Neuron (in vitro differentiated cells): ENCODE data around the gene CCDC138.

ENCODE experiments used
- H2AFZ ChIP-seq: one replicate; pipeline ENCODE4 v1.6.1; 2013; ENCODE audit warnings: low read depth, mild to moderate bottlenecking, inconsistent platforms, low read length, moderate library complexity
- H3K27me3 ChIP-seq: one replicate; pipeline ENCODE4 v1.6.1; 2013; ENCODE audit warnings: low read length; ENCODE audit not compliant: insufficient read depth
- H3K36me3 ChIP-seq: one replicate; pipeline ENCODE4 v1.6.1; 2013; ENCODE audit warnings: low read length; ENCODE audit not compliant: insufficient read depth
- H3K4me1 ChIP-seq: one replicate; pipeline ENCODE4 v1.6.1; 2013; ENCODE audit warnings: low read length; ENCODE audit not compliant: insufficient read depth
- H3K4me3 ChIP-seq: 2 replicates; pipeline ENCODE4 v1.5.1; 2013; ENCODE audit warnings: mild to moderate bottlenecking, low read length, moderate library complexity
- H3K9me3 ChIP-seq: one replicate; pipeline ENCODE4 v1.6.1; 2013; ENCODE audit warnings: low read length

CCDC138 gene

GRCh38 chr2:108806371-108807113 lies 20.0 kb downstream of the CCDC138 start:
- Histone ChIP-seq H3K9me3 (peaks cover 13% of the 10 kb centered on the region), H3K36me3 (peaks cover 57% of the 10 kb centered on the region), H3K27me3 (no peaks in the 10 kb centered on the region), H2AFZ (no peak overlapping the region), H3K4me1 (no peaks in the 10 kb centered on the region), H3K4me3 (no peak overlapping the region)

- H3K36me3 ChIP-seq: peaks cover 63% of the 10 kb centered on the region
- no peak overlapping the region for H2AFZ ChIP-seq
- no peaks in the 10 kb centered on the region for H3K4me1 ChIP-seq
- H3K4me3 ChIP-seq: no peak overlapping the region
- H3K9me3 ChIP-seq: peaks cover 11% of the 10 kb centered on the region
- H3K27me3 ChIP-seq: no peaks in the 10 kb centered on the region
Measured at GRCh38 chr2:108809936-108810335, 23.4 kb downstream of the CCDC138 start.

GRCh38 chr2:108810993-108811957 lies 24.7 kb downstream of the CCDC138 start:
- peaks cover 60% of the 10 kb centered on the region for H3K36me3 ChIP-seq
- H3K4me1 ChIP-seq: no peaks in the 10 kb centered on the region
- H3K9me3 ChIP-seq: peaks cover 11% of the 10 kb centered on the region
- no peaks in the 10 kb centered on the region for H3K27me3 ChIP-seq
- H3K4me3 ChIP-seq: no peak overlapping the region
- no peak overlapping the region for H2AFZ ChIP-seq

GRCh38 chr2:108813732-108814131 lies 27.2 kb downstream of the CCDC138 start:
- no peak overlapping the region for H2AFZ ChIP-seq
- H3K27me3 ChIP-seq: no peaks in the 10 kb centered on the region
- no peak overlapping the region for H3K4me3 ChIP-seq
- peaks cover 57% of the 10 kb centered on the region for H3K36me3 ChIP-seq
- H3K9me3 ChIP-seq: peaks cover 6% of the 10 kb centered on the region
- no peaks in the 10 kb centered on the region for H3K4me1 ChIP-seq

- Histone ChIP-seq H3K4me3 (no peak overlapping the region), H2AFZ (no peak overlapping the region), H3K9me3 (peaks cover 17% of the 10 kb centered on the region), H3K27me3 (no peaks in the 10 kb centered on the region), H3K4me1 (no peaks in the 10 kb centered on the region), H3K36me3 (peaks cover 54% of the 10 kb centered on the region)
Measured at GRCh38 chr2:108820482-108820881, 33.9 kb downstream of the CCDC138 start.

GRCh38 chr2:108823286-108823685 lies 36.7 kb downstream of the CCDC138 start:
- no peak overlapping the region for H2AFZ ChIP-seq
- H3K36me3 ChIP-seq: peaks cover 31% of the 10 kb centered on the region
- H3K9me3 ChIP-seq: peaks cover 17% of the 10 kb centered on the region
- no peak overlapping the region for H3K4me3 ChIP-seq
- H3K27me3 ChIP-seq: no peaks in the 10 kb centered on the region
- no peaks in the 10 kb centered on the region for H3K4me1 ChIP-seq

- Histone ChIP-seq H3K27me3 (no peaks in the 10 kb centered on the region), H2AFZ (no peak overlapping the region), H3K9me3 (peaks cover 10% of the 10 kb centered on the region), H3K4me3 (no peak overlapping the region), H3K36me3 (peaks cover 28% of the 10 kb centered on the region), H3K4me1 (no peaks in the 10 kb centered on the region)
Measured at GRCh38 chr2:108824316-108825070, 37.9 kb downstream of the CCDC138 start.

GRCh38 chr2:108825254-108825653 lies 38.7 kb downstream of the CCDC138 start:
- Histone ChIP-seq H3K36me3 (peaks cover 21% of the 10 kb centered on the region), H2AFZ (no peak overlapping the region), H3K4me3 (no peak overlapping the region), H3K4me1 (no peaks in the 10 kb centered on the region), H3K27me3 (no peaks in the 10 kb centered on the region), H3K9me3 (peaks cover 4% of the 10 kb centered on the region)

GRCh38 chr2:108825736-108826135 lies 39.2 kb downstream of the CCDC138 start:
- H2AFZ ChIP-seq: no peak overlapping the region
- no peaks in the 10 kb centered on the region for H3K4me1 ChIP-seq
- H3K4me3 ChIP-seq: no peak overlapping the region
- H3K36me3 ChIP-seq: peaks cover 16% of the 10 kb centered on the region
- no peaks in the 10 kb centered on the region for H3K9me3 ChIP-seq
- H3K27me3 ChIP-seq: no peaks in the 10 kb centered on the region

- Histone ChIP-seq H3K9me3 (no peaks in the 10 kb centered on the region), H2AFZ (no peak overlapping the region), H3K4me3 (no peak overlapping the region), H3K4me1 (no peaks in the 10 kb centered on the region), H3K36me3 (peaks cover 5% of the 10 kb centered on the region), H3K27me3 (no peaks in the 10 kb centered on the region)
Measured at GRCh38 chr2:108829578-108830310, 43.2 kb downstream of the CCDC138 start.

GRCh38 chr2:108833219-108833618 lies 46.6 kb downstream of the CCDC138 start:
- Histone ChIP-seq H3K9me3 (peaks cover 4% of the 10 kb centered on the region), H3K4me3 (no peak overlapping the region)

GRCh38 chr2:108834620-108835019 lies 48.0 kb downstream of the CCDC138 start:
- H2AFZ ChIP-seq: no peak overlapping the region
- no peaks in the 10 kb centered on the region for H3K4me1 ChIP-seq
- H3K36me3 ChIP-seq: peaks cover 2% of the 10 kb centered on the region

More at GRCh38 chr2:108833219-108833618, 46.6 kb downstream of the CCDC138 start:
- Histone ChIP-seq H3K4me1 (no peaks in the 10 kb centered on the region), H3K36me3 (peaks cover 7% of the 10 kb centered on the region), H3K27me3 (no peaks in the 10 kb centered on the region), H2AFZ (no peak overlapping the region)

More at GRCh38 chr2:108834620-108835019, 48.0 kb downstream of the CCDC138 start:
- H3K9me3 ChIP-seq: peaks cover 4% of the 10 kb centered on the region
- H3K27me3 ChIP-seq: no peaks in the 10 kb centered on the region
- no peak overlapping the region for H3K4me3 ChIP-seq
